HEK293 (cell line): Measurements from ENCODE around the gene IL2RG.

Source experiments
- BCL11A ChIP-seq: fragments of 450-650 bp; formaldehyde crosslinking; IDR thresholded peaks from 2 replicates; pipeline ENCODE4 v1.5.1; 2016; ENCODE audit warnings: low read depth, missing biosample characterization, missing genetic modification characterization
- ZNF184 ChIP-seq: fragments of 450-650 bp; IDR thresholded peaks from 2 replicates; pipeline ENCODE4 v1.5.1; 2018; ENCODE audit warnings: missing biosample characterization, mild to moderate bottlenecking, missing genetic modification characterization
- TF ChIP-seq, protein P1 (sequence below): sonication (generic); formaldehyde crosslinking; IDR thresholded peaks from 2 replicates; pipeline ENCODE4 v1.8.1; 2022; ENCODE audit warnings: mild to moderate bottlenecking, moderate library complexity, missing genetic modification reagents
- TF ChIP-seq, protein P2 (sequence below): fragments of 450-650 bp; formaldehyde crosslinking; IDR thresholded peaks from 2 replicates; pipeline ENCODE4 v1.5.1; 2016; ENCODE audit warnings: missing biosample characterization, missing genetic modification characterization
- TF ChIP-seq, protein P3 (sequence below): fragments of 450-650 bp; formaldehyde crosslinking; IDR thresholded peaks from 2 replicates; pipeline ENCODE4 v1.5.1; 2016; ENCODE audit warnings: missing biosample characterization, missing genetic modification characterization

DNA sequence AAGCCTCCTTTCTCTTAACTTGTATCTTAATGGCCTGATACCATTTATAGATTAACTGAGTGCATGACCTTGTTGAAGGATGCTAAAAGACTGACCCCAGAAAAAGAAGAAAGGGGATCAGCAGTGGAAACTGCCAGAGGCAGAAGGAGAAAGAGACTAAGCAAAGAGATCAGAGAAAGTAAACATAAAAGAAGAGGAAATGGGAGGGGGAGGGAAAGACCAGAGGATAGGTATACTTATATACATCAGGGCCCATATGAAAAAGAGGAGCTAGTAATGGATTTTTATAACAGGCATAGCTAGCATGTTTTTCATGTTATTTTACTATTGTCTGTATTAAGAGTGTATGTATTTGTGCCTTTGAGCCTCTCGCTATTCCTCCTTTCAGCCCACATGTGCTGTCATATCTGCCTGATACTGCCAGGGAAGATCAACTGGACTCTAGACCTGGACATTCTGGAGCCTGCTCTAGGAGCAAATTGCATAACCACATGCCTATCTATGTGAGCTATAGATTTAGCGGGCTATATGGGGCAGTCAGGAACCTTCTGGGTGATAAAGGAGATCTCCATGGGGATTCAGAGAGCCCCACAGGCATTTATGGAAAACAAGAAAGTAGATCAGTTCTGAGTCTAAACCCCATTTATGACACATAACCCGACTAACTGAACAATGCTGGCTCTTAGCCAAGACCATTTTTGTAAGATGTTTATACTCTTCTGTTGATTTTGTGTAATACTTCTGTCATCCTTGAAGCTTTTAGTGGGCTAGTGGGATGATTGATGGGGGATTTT lies 29.9 kb downstream of the IL2RG start:
- TF ChIP-seq, protein P1, sequence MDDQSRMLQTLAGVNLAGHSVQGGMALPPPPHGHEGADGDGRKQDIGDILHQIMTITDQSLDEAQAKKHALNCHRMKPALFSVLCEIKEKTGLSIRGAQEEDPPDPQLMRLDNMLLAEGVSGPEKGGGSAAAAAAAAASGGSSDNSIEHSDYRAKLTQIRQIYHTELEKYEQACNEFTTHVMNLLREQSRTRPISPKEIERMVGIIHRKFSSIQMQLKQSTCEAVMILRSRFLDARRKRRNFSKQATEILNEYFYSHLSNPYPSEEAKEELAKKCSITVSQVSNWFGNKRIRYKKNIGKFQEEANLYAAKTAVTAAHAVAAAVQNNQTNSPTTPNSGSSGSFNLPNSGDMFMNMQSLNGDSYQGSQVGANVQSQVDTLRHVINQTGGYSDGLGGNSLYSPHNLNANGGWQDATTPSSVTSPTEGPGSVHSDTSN: no peak
- TF ChIP-seq, protein P2, sequence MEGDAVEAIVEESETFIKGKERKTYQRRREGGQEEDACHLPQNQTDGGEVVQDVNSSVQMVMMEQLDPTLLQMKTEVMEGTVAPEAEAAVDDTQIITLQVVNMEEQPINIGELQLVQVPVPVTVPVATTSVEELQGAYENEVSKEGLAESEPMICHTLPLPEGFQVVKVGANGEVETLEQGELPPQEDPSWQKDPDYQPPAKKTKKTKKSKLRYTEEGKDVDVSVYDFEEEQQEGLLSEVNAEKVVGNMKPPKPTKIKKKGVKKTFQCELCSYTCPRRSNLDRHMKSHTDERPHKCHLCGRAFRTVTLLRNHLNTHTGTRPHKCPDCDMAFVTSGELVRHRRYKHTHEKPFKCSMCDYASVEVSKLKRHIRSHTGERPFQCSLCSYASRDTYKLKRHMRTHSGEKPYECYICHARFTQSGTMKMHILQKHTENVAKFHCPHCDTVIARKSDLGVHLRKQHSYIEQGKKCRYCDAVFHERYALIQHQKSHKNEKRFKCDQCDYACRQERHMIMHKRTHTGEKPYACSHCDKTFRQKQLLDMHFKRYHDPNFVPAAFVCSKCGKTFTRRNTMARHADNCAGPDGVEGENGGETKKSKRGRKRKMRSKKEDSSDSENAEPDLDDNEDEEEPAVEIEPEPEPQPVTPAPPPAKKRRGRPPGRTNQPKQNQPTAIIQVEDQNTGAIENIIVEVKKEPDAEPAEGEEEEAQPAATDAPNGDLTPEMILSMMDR: no peak
- TF ChIP-seq ZNF184 (tag by site-specific recombination): no peak; the same call in 1 of the 2 replicates
- TF ChIP-seq BCL11A (tag by site-specific recombination): no peak
- TF ChIP-seq, protein P3, sequence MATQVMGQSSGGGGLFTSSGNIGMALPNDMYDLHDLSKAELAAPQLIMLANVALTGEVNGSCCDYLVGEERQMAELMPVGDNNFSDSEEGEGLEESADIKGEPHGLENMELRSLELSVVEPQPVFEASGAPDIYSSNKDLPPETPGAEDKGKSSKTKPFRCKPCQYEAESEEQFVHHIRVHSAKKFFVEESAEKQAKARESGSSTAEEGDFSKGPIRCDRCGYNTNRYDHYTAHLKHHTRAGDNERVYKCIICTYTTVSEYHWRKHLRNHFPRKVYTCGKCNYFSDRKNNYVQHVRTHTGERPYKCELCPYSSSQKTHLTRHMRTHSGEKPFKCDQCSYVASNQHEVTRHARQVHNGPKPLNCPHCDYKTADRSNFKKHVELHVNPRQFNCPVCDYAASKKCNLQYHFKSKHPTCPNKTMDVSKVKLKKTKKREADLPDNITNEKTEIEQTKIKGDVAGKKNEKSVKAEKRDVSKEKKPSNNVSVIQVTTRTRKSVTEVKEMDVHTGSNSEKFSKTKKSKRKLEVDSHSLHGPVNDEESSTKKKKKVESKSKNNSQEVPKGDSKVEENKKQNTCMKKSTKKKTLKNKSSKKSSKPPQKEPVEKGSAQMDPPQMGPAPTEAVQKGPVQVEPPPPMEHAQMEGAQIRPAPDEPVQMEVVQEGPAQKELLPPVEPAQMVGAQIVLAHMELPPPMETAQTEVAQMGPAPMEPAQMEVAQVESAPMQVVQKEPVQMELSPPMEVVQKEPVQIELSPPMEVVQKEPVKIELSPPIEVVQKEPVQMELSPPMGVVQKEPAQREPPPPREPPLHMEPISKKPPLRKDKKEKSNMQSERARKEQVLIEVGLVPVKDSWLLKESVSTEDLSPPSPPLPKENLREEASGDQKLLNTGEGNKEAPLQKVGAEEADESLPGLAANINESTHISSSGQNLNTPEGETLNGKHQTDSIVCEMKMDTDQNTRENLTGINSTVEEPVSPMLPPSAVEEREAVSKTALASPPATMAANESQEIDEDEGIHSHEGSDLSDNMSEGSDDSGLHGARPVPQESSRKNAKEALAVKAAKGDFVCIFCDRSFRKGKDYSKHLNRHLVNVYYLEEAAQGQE (tag by site-specific recombination): no peak
